Measurements from ENCODE around the gene LMX1B. TPM values are rescaled to one million over a fixed set of nuclear protein-coding genes. Genes with fewer than 3 reads are reported as not detected.

LMX1B gene
- polyA plus RNA-seq, 1 donor from 2014 or later: not detected

GRCh38 chr9:126722922-126723806, 109.4 kb downstream of the LMX1B start:
- no peak for TF ChIP-seq RAD21 (conservative IDR thresholded peaks at IDR 0.05)
- TF ChIP-seq EZH2 (IDR thresholded peaks at IDR 0.05; ENCODE audit: borderline replicate concordance, insufficient read depth, low read length, poor library complexity, severe bottlenecking): no peak
- peak; percentile 20 for TF ChIP-seq SMC3 (conservative IDR thresholded peaks at IDR 0.05; ENCODE audit: poor library complexity)
- peak; percentile 88 for TF ChIP-seq MXI1 (conservative IDR thresholded peaks at IDR 0.05; ENCODE audit: poor library complexity, severe bottlenecking)
- TF ChIP-seq EP300 (conservative IDR thresholded peaks at IDR 0.05; ENCODE audit: poor library complexity, severe bottlenecking): no peak
- TF ChIP-seq REST (IDR thresholded peaks at IDR 0.05; ENCODE audit: borderline replicate concordance): no peak
- no peak for TF ChIP-seq CTCF (IDR thresholded peaks at IDR 0.05; ENCODE audit: poor library complexity, severe bottlenecking)
- peak; percentile 65 for TF ChIP-seq POLR2AphosphoS5 (IDR thresholded peaks at IDR 0.05)
- no peak for TF ChIP-seq TAF1 (IDR thresholded peaks at IDR 0.05; ENCODE audit: low read depth)
- Histone ChIP-seq H3K9ac (ENCODE audit: low read length) (peak overlapping the region; percentile 75), H3K79me2 (replicated peaks; ENCODE audit: insufficient read depth, low read length) (no peaks in the 10 kb centered on the region), H3K27me3 (ENCODE audit: insufficient read depth, low read depth, low read length) (no peaks in the 10 kb centered on the region), H3K9me3 (ENCODE audit: low read length) (no peaks in the 10 kb centered on the region), H3K9me2 (ENCODE audit: insufficient read depth, low read length) (no peaks in the 10 kb centered on the region), H3K36me3 (ENCODE audit: insufficient read depth, low read length) (no peaks in the 10 kb centered on the region), H3F3A (ENCODE audit: insufficient read depth, low read length, poor library complexity, severe bottlenecking) (peaks cover 11% of the 10 kb centered on the region), H3K4me3 (ENCODE audit: low read length) (peak overlapping the region; percentile 59), H3K4me2 (ENCODE audit: low read length) (peak overlapping the region; percentile 54), H3K27ac (ENCODE audit: low read length) (peak overlapping the region; percentile 97), H2AFZ (ENCODE audit: low read depth, low read length) (peak overlapping the region; percentile 89), H4K20me1 (ENCODE audit: insufficient read depth) (no peaks in the 10 kb centered on the region)

GRCh38 chr9:126723807-126724172, 110.1 kb downstream of the LMX1B start:
- Histone ChIP-seq H3K79me2 (replicated peaks; ENCODE audit: insufficient read depth, low read length) (no peaks in the 10 kb centered on the region), H3K27me3 (ENCODE audit: insufficient read depth, low read depth, low read length) (no peaks in the 10 kb centered on the region), H3K27ac (ENCODE audit: low read length) (peak overlapping the region; percentile 97), H3K4me2 (ENCODE audit: low read length) (peak overlapping the region; percentile 54), H3F3A (ENCODE audit: insufficient read depth, low read length, poor library complexity, severe bottlenecking) (peaks cover 11% of the 10 kb centered on the region), H4K20me1 (ENCODE audit: insufficient read depth) (no peaks in the 10 kb centered on the region), H3K9me2 (ENCODE audit: insufficient read depth, low read length) (no peaks in the 10 kb centered on the region), H3K4me3 (ENCODE audit: low read length) (peak overlapping the region; percentile 59), H2AFZ (ENCODE audit: low read depth, low read length) (peak overlapping the region; percentile 89), H3K9ac (ENCODE audit: low read length) (peak overlapping the region; percentile 75), H3K36me3 (ENCODE audit: insufficient read depth, low read length) (no peaks in the 10 kb centered on the region), H3K9me3 (ENCODE audit: low read length) (no peaks in the 10 kb centered on the region)
- TF ChIP-seq CTCF (IDR thresholded peaks at IDR 0.05; ENCODE audit: poor library complexity, severe bottlenecking): peak; percentile 9
- peak; percentile 68 for TF ChIP-seq MXI1 (conservative IDR thresholded peaks at IDR 0.05; ENCODE audit: poor library complexity, severe bottlenecking)
- peak; percentile 28 for TF ChIP-seq SMC3 (conservative IDR thresholded peaks at IDR 0.05; ENCODE audit: poor library complexity)
- no peak for TF ChIP-seq TAF1 (IDR thresholded peaks at IDR 0.05; ENCODE audit: low read depth)
- TF ChIP-seq EP300 (conservative IDR thresholded peaks at IDR 0.05; ENCODE audit: poor library complexity, severe bottlenecking): peak; percentile 86
- TF ChIP-seq EZH2 (IDR thresholded peaks at IDR 0.05; ENCODE audit: borderline replicate concordance, insufficient read depth, low read length, poor library complexity, severe bottlenecking): no peak
- no peak for TF ChIP-seq RAD21 (conservative IDR thresholded peaks at IDR 0.05)
- TF ChIP-seq POLR2AphosphoS5 (IDR thresholded peaks at IDR 0.05): peak; percentile 64
- TF ChIP-seq REST (IDR thresholded peaks at IDR 0.05; ENCODE audit: borderline replicate concordance): peak; percentile 4

All from neural cell (in vitro differentiated cells).